Effector CD8-positive, alpha-beta T cell (primary cell): Measurements from ENCODE around the gene ZBTB7C.

Source experiments
- DNase-seq: peaks from one replicate; lab custom pipeline; 2025; lab: John Stamatoyannopoulos, UW

Gene ZBTB7C

DNA sequence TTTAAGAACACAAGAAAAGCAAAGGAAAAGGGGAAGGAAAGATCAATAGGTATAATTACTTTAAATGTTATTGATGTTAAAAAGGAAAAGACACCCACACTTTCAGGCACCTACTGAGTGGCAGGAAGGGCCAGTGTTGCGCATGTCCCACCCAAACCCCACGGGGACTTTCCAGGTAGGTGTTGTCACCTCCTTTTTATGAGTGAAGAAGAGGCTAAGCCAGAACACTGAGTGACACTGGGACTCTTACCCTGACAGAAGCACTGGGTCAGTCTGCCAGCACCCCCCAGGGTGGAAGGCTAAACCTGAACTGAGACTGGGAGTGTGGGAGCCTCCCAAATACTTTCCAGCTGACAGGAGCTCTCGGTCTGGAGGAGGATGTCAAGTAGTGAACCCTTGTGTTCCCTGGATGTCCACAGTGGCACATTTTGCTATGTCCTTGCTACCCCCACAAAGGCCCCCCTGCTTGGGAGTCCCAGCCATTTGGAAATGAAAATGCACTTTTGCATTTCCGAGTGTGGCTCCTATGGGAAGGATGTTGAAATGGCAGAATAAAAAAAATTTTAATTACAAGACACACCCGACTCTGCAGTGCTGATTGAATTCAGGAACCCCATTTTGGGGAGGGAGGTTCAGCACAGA lies 387.8 kb downstream of the ZBTB7C start:
- DNase-seq, result no peak

DNA sequence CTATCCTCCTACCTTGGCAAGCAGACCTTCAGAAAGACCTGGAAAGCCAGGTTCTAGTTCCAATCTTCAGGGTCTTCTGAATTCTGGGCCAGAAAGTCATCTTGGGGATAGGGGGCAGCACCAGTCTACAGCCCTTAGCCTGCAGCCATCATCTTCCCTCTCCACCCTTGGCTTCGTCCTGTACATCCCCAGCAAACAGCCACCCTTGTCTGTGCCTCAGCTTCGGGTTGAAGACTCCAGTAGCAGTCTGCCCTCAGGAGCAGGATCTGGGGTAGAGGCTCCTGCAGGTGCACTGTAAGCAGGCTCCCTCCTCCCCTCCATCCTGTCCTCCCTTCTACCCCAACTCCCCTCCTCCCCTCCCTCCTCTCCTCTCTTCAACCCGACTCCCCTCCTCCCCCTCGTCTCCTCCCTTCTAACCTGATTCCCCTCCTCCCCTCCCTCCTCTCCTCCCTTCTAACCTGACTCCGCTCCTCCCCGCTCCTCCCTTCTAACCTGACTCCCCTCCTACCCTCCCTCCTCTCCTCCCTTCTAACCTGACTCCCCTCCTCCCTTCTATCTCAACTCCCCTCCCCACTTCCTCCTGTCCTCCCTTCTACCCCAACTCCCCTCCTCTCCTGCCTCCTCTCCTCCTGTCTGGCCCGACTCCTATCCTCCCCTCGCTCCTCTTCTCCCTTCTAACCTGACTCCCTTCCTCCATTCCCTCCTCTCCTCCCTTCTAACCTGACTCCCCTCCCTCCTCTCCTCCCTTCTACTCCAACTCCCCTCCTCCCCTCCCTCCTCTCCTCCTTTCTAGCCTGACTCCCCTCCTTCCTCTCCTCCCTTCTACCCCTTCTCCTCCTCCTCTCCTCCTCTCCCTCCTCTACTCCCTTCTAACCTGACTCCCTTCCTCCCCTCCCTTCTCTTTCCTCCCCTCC lies 388.6 kb downstream of the ZBTB7C start:
- no peak for DNase-seq

DNA sequence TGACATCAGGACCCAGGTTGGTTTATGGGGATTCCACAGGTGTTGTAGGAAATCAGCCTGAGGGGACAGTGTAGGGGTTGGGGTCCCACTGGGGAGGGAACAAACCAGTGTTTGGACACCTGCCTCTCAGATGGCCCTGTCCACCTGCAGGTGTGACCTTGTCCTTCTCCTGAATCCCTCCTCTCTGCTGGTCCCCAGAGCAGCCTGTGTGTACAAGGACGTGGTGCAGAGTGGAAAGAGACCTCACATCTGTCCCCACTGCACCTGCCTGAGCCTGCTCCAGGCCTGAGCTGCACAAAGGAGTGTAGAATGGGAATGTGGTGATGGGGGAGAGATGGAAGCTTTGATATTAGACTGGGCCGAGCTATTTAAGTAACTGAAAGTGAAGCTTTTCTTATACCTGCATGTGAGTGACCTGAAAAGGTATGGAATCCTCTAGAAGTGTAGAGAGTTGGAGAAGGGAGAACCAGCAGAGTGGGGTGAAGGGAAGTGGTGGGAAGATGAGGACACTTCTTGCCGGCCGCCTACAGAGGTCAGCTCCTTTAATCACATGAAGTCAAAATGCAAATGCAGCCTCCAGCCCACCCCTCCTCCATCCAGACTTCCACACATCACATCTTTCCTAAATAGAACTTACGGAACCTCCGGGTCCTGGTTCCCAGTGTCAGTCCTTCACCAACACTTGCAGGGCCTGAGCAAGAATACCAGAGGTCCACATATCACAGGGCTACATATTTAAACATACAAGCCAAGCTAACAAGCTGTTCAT lies 389.4 kb downstream of the ZBTB7C start:
- no peak for DNase-seq

DNA sequence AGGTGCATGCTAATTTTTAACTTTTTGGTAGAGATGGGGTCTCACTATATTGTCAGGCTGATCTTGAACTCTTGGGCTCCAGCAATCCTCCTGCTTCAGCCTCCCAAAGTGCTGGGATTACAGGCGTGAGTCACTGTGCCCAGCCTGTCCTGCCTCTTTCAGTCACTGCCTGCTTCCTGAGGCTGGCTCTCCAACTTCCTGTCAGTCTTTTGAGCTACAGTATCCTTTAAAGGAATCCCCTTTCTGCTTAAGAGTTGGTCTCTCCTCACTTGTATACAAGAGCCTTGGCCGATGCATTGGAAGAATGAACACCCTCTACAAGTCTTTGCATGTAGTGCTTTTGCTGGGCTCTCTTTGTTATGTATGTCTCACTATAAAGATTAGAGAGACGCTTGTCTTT lies 390.3 kb downstream of the ZBTB7C start:
- no peak for DNase-seq

DNA sequence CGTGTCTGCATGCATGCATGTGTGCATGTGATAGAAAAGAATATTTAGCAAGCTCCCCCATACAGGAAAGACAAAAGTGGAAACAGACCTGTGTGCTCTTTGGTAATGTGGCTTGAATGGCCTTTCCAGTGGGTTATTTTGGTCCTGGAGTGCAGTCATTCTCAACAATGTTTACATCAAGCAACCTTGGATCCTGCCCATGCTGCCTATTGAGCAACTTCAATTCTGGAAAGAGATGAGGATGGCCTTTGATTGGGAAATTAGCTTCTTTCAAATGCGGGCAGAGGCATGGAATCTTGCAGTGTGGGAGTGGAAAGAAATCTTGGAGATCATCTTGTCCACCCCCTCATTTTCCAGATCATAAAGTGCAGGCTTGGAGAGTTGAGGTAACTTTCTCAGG lies 391.5 kb downstream of the ZBTB7C start:
- DNase-seq, result no peak

DNA sequence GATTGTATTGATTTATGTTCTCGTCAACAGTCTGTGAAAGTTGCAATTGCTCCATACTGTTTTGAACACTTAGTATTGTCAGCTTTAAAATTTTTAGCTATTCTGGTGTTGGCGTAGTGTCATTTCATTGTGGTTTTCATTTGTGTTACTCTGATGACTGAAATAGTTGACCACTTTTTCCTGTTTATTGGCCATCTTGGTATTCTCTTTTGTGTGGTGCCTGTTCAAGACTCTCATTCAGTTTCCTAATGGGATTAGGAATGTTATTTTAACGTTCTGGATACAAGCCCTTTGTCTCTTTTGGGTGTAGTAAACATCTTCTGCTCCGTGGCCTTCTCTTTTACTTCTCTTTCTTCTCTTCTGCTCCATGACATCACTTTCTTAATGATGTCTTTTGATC lies 396.0 kb downstream of the ZBTB7C start:
- no peak for DNase-seq

DNA sequence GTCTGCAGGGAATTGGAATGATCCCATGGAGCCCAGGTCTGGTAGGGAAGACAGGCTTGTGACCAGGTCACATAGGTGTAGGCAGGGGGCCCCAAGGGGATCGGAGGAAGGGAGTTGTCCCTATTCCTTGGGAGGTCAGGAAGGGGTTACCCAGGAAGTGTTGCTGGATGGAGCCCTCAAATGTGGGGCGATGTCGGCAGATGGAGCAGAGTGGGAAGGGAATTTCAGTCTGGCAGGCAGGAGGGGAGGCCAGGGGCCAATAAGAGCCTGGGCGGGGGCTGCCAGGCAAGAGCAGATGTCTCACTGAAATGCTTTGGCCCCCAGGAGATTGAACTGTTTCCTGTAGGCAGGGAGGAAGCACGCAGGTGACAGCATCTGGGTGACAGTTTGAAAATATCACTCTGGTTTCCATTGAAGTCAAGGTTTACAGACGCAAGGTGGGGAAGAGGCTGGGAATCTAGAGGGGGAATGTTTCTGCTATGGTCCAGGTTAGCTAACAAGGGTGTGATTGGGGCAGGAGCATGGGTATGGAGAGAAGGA lies 397.2 kb downstream of the ZBTB7C start:
- no peak for DNase-seq

DNA sequence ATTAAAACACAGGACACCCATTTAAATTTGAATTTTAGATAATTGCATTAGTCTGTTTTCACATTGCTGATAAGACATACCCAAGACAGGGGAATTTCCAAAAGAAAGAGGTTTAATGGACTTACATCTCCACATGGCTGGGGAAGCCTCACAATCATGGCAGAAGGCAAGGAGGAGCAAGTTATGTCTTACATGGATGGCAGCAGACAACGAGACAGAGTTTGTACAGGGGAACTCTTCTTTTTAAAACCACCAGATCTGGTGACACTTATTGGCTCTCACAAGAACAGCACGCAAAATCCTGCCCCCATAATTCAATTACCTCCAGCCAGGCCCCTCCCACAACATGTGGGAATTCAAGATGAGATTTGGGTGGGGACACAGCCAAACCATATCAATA lies 398.9 kb downstream of the ZBTB7C start:
- DNase-seq, result no peak

DNA sequence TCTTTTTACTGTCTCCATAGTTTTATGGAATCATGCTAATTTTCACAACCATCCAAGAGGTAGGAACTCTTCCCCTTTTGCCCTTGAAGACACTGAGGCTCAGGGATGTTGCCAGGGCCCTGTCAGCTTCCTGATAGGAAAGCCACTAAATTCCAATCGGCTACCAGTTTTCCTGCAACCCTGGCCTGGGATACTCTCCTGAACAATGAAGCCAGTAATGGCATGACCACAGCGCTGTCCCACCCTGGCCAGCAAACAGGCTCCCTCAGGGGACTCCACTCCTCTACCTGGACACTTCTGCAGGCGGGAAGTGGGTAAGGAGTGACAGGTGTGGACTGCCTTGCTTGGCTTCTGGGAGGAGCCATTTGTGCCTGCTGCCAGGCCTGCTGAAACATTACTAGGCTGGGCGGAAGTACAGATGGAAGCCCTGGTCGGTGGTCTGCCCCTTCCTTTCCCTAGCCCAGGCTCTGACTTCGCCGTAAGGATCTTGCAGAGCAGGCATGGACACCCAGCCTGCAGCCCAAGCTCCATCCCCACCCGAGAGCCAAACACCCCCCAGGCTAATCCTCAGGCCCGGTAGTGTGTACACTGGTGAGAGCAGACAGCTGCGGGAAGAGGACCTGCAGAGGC lies 400.0 kb downstream of the ZBTB7C start:
- no peak for DNase-seq

DNA sequence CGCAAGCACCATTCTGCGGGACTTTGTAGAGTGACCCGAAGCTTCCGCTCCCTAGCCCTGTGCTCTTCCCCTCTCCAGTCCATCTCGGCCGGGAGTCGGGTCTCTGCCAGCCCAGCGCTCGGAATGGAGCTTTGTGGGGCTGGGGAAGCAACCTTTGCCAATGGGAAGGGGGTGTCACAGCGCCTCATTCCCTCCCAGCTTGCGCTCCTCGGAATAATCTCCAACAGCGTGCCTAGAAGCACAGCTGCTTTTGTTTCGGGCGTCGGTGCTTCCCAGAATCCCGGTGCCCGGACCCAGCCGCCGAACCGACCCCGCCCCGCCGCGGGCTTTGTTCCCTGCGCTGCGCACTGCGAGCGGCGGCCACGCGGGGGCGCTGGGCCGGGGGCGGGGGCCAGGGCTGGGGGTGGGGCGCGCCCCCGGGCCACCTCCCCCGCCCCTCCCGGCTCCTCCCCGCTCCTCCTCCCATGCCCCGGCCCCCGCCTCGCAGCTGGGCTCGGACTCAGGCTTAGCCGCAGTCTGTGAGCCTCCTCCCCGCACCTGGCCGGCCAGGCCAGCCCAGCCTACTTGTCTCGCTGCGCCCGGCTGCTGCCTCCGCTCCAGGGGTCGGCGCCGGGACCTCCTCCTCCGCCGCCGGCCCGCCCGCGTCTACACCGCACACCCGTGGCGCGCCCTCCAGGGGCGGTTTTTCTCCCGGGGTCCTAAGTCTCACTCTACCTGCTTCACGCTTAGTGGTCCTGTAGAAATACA lies 401.1 kb downstream of the ZBTB7C start:
- DNase-seq, result peak; percentile 27

DNA sequence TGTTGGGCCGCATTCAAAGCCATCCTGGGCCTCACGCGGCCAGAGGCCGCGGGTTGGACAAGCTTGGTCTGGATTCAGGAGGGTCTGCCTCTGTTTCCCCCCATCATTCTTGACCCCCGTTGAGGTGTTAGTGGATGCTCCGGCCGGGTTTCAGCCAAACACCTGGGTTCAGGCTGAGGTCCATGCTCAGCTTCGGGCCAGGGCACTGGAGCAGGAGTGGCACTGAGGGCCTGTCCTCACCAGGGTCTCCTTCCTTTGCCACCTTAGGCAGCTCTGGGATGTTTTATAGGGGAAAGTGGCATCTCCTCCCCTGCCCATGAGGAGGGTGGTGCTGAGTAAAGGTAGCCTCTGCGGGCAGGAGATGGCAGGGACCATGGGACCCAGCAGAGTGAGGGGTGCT lies 401.8 kb downstream of the ZBTB7C start:
- DNase-seq, result no peak

DNA sequence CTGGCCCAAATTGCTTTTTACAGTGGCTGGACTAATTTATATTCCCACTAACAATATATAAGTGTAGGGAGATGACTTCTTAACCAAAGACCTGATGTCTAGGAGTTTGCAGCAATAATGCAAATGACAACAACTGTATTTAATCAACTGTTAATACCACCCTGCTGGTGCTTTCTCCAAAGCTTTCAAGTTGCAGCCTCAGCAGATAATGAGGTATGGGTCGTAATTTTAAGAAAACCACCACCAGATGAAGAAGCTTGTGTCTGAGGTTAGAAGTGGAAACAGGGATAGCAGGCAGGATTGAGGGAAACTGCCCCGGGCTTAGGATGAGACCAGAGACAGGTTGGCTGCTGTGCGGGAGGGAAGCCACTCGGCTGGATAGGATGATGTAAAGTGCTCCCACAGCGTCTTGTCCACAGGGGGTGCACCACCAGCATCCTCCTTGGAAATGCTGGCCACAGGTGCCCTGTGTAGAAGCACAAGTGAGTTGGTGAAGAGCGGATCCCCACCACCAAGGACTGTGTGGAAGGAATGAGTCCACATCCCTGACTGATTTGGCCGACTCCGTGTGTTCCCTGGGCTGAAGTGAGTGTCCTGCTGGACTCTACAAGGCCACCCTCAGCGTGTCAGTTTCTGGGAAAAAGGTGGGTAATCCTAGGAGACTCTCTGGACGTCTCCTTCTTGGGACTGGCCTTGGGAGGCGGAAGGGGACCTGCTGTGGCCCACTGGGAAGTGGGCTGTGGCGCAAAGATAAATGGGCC lies 402.6 kb downstream of the ZBTB7C start:
- no peak for DNase-seq

DNA sequence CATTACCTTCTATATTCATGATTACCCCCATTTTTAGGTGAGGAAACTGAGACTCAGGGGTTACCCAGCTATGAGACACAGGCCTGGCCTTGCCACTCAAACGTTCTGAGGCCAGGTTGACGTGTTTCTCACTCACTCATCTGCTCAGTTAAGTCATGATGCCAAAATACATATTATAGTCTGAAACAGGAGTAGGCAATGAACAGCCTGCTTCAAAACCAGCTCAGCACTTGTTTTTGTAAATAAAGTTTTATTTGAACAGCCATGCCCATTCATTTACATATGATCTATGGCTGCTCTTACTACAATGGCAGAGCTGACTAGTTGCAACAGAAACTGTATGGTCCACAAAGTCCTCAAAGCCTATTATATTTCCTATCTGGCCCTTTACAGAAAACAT lies 404.6 kb downstream of the ZBTB7C start:
- DNase-seq, result no peak

DNA sequence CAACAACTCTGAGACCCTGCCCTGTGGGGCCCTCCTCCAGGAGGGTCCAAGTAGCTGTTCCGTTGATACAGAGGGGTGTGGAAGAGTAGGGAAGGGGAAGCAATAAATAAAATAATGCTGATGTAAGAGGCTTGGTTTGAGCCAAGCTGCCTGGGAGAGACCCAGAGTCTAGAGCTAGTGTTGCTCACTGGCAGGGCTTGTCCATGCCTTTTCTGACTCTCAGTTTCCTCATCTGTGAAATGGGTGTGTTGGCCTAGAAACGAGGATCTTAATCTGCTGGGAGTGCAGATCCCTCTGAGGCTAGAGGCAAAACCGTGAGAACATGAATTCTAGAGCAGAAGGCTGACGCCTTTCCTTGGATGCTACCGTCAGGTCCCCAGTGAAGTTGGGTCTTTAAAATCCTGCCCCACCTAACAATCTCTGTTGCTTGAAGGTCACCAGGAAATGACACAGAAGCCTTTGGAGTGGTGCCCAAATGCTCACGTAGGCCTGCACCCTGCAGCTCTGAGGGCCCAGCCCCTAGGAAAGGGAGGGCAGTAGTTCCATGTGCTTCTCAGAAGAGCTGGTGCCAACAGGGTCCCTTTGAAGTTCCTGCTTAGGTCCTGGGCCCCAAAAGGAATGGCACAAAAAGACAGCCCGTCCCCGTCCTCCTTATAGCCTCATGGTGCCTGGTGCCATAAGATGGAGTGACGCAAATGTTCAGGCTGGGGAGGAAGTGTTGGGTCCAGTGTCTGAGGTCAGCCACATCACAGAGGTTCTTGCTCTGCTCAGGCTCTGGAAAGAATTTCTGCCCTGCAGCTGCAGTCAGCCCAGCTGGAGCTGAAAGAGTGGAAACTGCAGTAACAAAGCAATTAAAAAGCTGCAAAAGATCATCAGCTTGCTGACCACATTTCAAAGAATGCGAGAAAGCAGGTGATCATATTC lies 405.5 kb downstream of the ZBTB7C start:
- no peak for DNase-seq

DNA sequence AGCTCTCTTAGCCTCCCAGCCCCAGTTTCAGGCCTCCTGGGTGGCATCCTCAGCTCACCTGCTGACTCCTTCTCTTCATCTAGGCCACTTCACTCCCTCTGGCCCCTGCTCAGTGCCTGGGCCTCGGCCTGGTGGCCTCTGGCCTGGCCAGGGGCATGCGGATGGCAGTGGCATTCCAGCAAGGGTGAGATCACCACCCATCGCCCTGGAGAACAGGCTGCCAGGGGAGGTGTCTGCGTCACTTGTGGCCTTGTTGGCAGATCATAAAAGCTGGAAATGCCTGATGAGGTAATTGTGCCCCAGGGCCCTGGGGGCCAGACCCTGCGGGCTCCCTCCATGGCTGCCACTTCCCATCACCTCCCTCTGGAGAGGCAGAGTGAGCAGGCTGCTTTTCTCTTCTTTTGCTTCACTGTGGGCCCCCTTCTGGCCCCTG lies 406.2 kb downstream of the ZBTB7C start:
- DNase-seq, result no peak

DNA sequence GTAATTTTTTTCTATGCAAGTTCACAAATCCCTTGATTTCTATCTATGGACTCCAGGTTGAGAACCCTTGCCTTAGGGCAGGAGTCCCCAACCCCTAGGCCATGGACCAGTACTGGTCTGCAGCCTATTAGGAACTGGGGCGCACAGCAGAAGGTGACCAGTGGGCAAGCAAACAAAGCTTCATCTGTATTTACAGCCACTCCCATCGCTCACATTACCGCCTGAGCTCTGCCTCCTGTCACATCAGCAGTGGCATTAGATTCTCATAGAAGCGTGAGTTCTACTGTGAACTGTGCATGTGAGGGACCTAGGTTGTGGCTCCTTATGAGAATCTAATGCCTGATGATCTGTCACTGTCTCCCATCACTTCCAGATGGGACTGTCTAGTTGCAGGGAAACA lies 408.5 kb downstream of the ZBTB7C start:
- no peak for DNase-seq

DNA sequence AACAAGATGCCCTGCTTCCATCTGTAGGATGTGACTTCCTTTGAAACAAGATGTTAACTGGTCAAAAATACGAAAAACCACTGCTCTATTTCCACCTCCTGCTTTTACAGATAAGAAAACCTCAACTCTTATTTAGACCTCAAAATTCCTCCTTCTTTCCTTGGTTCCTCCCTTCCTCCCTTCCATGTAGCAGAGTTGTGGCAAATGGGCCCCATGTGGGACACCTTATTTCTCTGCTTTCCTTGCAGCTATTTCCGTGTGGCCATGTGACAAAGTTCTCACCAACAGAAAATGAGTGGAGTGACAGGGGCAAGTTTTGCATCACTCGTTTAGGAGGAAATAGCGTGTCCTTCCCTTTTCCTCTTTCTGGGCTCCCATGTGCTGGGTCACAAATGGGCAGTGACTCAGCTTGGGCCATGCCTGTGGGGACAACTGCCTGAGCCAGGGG lies 409.4 kb downstream of the ZBTB7C start:
- DNase-seq, result no peak

DNA sequence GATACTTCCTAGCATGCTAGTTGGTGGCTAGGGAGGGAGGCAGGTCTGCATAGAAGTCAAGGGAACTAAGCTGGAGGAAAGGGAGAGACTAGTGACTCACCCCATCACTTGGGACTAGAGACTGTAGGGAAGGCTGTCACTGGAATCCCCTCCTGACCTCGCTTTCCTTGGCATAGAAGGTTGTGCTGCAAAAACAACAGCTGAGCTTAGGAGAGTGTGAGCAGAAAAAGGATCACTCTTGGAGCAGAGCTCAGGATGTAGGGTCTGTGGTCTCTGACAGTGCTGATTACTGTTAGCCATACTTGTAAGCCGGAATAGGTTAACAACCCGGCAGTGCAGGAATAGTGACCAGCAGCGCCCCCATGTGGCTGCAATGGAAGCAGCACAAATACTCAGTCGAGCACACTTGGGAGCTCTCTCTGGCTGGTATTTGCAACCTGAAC lies 411.8 kb downstream of the ZBTB7C start:
- DNase-seq, result peak; percentile 2

DNA sequence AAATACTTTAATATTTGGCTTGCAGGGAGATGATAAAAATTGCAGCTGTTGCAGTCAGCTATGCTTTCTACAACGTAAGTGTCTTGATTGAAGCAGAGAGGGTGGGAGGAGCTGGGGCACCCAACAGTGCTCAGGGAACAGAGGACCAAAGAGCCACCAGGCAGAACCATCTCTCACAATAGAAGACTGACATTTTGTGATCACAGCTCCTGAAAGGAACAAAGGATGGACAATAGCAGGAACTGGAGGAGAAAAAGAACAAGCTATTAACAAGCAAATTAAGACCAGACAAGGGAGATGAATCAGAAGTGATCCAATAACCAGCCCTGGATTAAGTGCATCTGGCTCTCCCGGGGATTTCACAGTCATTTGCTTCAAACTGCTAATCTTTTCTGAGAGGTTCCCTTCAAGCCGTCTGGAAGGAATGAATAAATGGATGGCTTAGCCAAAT lies 413.1 kb downstream of the ZBTB7C start:
- no peak for DNase-seq
